ENCODE measurements around the gene IL1B.
"Not testable (repeated sequence)": the region's sequence is repeated elsewhere in the genome, so short reads cannot be mapped to it uniquely, and the experiment has no call there.

Gene IL1B

GRCh38 chr2:112836695-112837117, at the start of gene IL1B:
IL1B (minus strand) TSS chr2:112836779; CDS start chr2:112836229, 550 bp downstream.
- no peak for DNase-seq (ENCODE audit: low spot score)

GRCh38 chr2:112886291-112886690, 49.7 kb upstream of the IL1B start:
- no peak for DNase-seq (ENCODE audit: low spot score)

- no peak for DNase-seq (ENCODE audit: low spot score)
These were observed 48.9 kb upstream of the IL1B start for GRCh38 chr2:112885506-112885902.

- DNase-seq (ENCODE audit: low spot score), result peak; percentile 76
These were observed 48.4 kb upstream of the IL1B start for GRCh38 chr2:112884869-112885505.

GRCh38 chr2:112883669-112884068, 47.1 kb upstream of the IL1B start:
- no peak for DNase-seq (ENCODE audit: low spot score)

GRCh38 chr2:112881217-112881985, 44.8 kb upstream of the IL1B start:
- DNase-seq (ENCODE audit: low spot score), result peak; percentile 18

- DNase-seq (ENCODE audit: low spot score), result no peak
These were observed 44.1 kb upstream of the IL1B start for GRCh38 chr2:112880696-112881095.

GRCh38 chr2:112880091-112880531, 43.5 kb upstream of the IL1B start:
- no peak for DNase-seq (ENCODE audit: low spot score)

GRCh38 chr2:112879491-112880041, 43.0 kb upstream of the IL1B start:
- no peak for DNase-seq (ENCODE audit: low spot score)

- DNase-seq (ENCODE audit: low spot score), result no peak
These were observed 40.8 kb upstream of the IL1B start for GRCh38 chr2:112877423-112877822.

GRCh38 chr2:112876971-112877361, 40.4 kb upstream of the IL1B start:
- no peak for DNase-seq (ENCODE audit: low spot score)

GRCh38 chr2:112876257-112876970, 39.8 kb upstream of the IL1B start:
- DNase-seq (ENCODE audit: low spot score), result no peak

- DNase-seq (ENCODE audit: low spot score), result no peak
These were observed 34.6 kb upstream of the IL1B start for GRCh38 chr2:112870841-112871835.

- DNase-seq (ENCODE audit: low spot score), result no peak
These were observed 32.8 kb upstream of the IL1B start for GRCh38 chr2:112869258-112869842.

- no peak for DNase-seq (ENCODE audit: low spot score)
These were observed 31.4 kb upstream of the IL1B start for GRCh38 chr2:112867701-112868631.

- DNase-seq (ENCODE audit: low spot score), result no peak
These were observed 29.7 kb upstream of the IL1B start for GRCh38 chr2:112866128-112866835.

GRCh38 chr2:112864072-112864471, 27.5 kb upstream of the IL1B start:
- DNase-seq (ENCODE audit: low spot score), result no peak

- not testable (repeated sequence) for DNase-seq (ENCODE audit: low spot score)
These were observed 23.0 kb upstream of the IL1B start for GRCh38 chr2:112859406-112860183.
